Measurements from ENCODE around the gene ZNRD2. TPM values are rescaled to one million over a fixed set of nuclear protein-coding genes. Genes with fewer than 3 reads are reported as not detected.

ZNRD2 gene
- total RNA-seq, 1 experiment from 2014 or later, result 61.2 TPM

DNA sequence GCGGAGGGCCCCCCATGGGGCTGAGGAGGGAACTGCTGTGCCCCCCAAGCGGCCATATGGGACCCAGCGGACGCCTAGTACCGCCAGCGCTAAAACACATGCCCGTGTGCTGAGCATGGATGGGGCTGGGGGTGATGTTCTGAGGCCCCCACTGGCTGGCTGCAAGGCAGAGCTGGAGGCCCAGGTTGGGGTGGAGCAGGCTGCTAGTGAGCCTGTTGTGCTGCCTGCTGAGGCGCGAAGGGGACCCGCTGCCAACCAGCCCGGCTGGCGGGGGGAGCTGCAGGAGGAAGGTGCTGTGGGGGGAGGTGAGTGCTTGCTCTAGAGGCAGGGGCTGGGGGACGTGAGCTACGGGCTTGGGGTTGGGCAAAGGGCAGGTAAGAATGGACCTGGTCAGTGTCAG is 48.5 kb downstream of the ZNRD2 start:
- BruUV-seq (replicated peaks), result no TSS peak
- POLR2A ChIA-PET, result no interaction called here
- no peaks in the 10 kb centered on the region for H3K27me3 ChIP-seq (ENCODE audit: control insufficient read depth, insufficient read depth, low read length)
- CTCF ChIA-PET, result no interaction called here
- H3K4me1 ChIP-seq (ENCODE audit: control insufficient read depth, insufficient read depth, low read length), result peaks cover 11% of the 10 kb centered on the region
- no peak for DNase-seq (ENCODE audit: low read depth, low spot score)
- H3K27ac ChIP-seq (ENCODE audit: low read length), result no peak overlapping the region
- intact Hi-C loops (cut with micrococcal nuclease; ENCODE audit: unreplicated experiment), result no loop called here
- no peaks in the 10 kb centered on the region for H3K9me3 ChIP-seq (ENCODE audit: control insufficient read depth, insufficient read depth, low read depth, low read length)
- peaks cover 19% of the 10 kb centered on the region for H3K36me3 ChIP-seq (ENCODE audit: control insufficient read depth, insufficient read depth, low read length)
- in situ Hi-C loops (cut with HindIII; ENCODE audit: low pct_unique_long_range_greater_than_20kb, low sequenced_read_pairs), result no loop called here
- H3K4me3 ChIP-seq (ENCODE audit: low read depth in 2 of 2, low read length in 2 of 2), result no peak overlapping the region
- TF ChIP-seq SIN3A (IDR thresholded peaks at IDR 0.05; ENCODE audit: borderline replicate concordance, insufficient read depth, low read depth, low read length) (no peak), TCF7L2 (IDR thresholded peaks at IDR 0.05; ENCODE audit: low read depth, low read length) (no peak), POLR2AphosphoS5 (IDR thresholded peaks at IDR 0.05; ENCODE audit: low read depth, low read length) (no peak)
- TF ChIP-seq, protein P1, sequence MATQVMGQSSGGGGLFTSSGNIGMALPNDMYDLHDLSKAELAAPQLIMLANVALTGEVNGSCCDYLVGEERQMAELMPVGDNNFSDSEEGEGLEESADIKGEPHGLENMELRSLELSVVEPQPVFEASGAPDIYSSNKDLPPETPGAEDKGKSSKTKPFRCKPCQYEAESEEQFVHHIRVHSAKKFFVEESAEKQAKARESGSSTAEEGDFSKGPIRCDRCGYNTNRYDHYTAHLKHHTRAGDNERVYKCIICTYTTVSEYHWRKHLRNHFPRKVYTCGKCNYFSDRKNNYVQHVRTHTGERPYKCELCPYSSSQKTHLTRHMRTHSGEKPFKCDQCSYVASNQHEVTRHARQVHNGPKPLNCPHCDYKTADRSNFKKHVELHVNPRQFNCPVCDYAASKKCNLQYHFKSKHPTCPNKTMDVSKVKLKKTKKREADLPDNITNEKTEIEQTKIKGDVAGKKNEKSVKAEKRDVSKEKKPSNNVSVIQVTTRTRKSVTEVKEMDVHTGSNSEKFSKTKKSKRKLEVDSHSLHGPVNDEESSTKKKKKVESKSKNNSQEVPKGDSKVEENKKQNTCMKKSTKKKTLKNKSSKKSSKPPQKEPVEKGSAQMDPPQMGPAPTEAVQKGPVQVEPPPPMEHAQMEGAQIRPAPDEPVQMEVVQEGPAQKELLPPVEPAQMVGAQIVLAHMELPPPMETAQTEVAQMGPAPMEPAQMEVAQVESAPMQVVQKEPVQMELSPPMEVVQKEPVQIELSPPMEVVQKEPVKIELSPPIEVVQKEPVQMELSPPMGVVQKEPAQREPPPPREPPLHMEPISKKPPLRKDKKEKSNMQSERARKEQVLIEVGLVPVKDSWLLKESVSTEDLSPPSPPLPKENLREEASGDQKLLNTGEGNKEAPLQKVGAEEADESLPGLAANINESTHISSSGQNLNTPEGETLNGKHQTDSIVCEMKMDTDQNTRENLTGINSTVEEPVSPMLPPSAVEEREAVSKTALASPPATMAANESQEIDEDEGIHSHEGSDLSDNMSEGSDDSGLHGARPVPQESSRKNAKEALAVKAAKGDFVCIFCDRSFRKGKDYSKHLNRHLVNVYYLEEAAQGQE (IDR thresholded peaks at IDR 0.05; ENCODE audit: insufficient read depth in 1 of 2, low read depth in 2 of 2, low read length in 1 of 2), result no peak
- TF ChIP-seq, protein P2, sequence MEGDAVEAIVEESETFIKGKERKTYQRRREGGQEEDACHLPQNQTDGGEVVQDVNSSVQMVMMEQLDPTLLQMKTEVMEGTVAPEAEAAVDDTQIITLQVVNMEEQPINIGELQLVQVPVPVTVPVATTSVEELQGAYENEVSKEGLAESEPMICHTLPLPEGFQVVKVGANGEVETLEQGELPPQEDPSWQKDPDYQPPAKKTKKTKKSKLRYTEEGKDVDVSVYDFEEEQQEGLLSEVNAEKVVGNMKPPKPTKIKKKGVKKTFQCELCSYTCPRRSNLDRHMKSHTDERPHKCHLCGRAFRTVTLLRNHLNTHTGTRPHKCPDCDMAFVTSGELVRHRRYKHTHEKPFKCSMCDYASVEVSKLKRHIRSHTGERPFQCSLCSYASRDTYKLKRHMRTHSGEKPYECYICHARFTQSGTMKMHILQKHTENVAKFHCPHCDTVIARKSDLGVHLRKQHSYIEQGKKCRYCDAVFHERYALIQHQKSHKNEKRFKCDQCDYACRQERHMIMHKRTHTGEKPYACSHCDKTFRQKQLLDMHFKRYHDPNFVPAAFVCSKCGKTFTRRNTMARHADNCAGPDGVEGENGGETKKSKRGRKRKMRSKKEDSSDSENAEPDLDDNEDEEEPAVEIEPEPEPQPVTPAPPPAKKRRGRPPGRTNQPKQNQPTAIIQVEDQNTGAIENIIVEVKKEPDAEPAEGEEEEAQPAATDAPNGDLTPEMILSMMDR (IDR thresholded peaks at IDR 0.05), result no peak
- no peak for ATAC-seq

DNA sequence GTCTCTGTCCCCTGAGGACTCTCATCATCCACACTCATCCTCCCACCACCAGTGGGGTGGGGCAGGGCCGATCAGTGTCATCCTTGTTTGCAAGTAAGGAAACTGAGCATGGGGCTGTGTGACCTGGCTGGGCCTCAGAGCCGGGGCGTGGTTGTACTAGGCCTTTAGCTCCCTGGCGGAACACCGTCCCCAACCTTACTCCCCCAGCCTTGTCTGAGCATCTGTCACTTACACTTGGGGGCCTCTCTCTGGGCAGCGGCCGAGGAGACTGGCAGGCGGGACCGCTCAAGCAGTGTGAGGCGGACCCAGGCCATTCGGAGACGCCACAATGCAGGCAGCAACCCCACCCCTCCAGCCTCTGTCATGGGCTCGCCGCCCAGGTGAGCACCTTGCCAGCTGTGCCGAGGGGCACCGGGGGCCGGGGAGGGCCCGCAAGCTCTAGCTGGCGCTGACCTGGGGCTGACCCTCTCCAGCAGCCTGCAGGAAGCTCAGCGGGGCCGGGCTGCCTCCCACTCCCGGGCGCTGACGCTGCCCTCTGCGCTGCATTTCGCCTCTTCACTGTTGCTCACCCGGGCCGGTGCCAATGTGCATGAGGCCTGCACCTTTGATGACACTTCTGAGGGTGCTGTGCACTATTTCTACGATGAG is 49.1 kb downstream of the ZNRD2 start:
- peaks cover 11% of the 10 kb centered on the region for H3K4me1 ChIP-seq (ENCODE audit: control insufficient read depth, insufficient read depth, low read length)
- no peak overlapping the region for H3K4me3 ChIP-seq (ENCODE audit: low read depth in 2 of 2, low read length in 2 of 2)
- H3K36me3 ChIP-seq (ENCODE audit: control insufficient read depth, insufficient read depth, low read length), result peaks cover 19% of the 10 kb centered on the region
- H3K27ac ChIP-seq (ENCODE audit: low read length), result no peak overlapping the region
- in situ Hi-C loops (cut with HindIII; ENCODE audit: low pct_unique_long_range_greater_than_20kb, low sequenced_read_pairs) (no loop called here), intact Hi-C loops (cut with micrococcal nuclease; ENCODE audit: unreplicated experiment) (no loop called here)
- BruUV-seq (replicated peaks), result no TSS peak
- no peak; the same call in 1 of the 2 replicates for TF ChIP-seq POLR2AphosphoS5 (IDR thresholded peaks at IDR 0.05; ENCODE audit: low read depth, low read length)
- no peaks in the 10 kb centered on the region for H3K9me3 ChIP-seq (ENCODE audit: control insufficient read depth, insufficient read depth, low read depth, low read length)
- CTCF ChIA-PET, result no interaction called here
- ATAC-seq, result no peak
- DNase-seq (ENCODE audit: low read depth, low spot score), result no peak
- no peaks in the 10 kb centered on the region for H3K27me3 ChIP-seq (ENCODE audit: control insufficient read depth, insufficient read depth, low read length)
- POLR2A ChIA-PET, result no interaction called here

DNA sequence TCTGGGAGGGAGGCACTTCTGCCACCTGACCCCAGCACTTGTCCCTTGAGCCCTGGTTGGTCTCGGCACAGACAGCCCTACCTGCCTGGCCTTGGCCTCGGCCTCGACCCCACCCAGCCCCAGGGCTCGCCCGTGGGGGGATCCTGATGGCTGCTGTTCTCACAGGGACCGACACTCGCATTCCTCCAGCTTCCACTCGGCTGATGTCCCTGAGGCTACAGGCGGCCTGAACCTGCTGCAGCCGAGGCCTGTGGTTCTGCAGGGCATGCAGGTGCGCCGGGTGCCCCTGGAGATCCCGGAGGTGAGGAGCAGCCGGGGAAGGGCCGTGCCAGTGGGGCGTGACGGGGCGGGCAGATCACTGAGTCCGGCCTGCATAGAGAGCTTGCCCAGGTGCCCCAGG is 50.4 kb downstream of the ZNRD2 start:
- Histone ChIP-seq H3K27me3 (ENCODE audit: control insufficient read depth, insufficient read depth, low read length) (no peaks in the 10 kb centered on the region), H3K36me3 (ENCODE audit: control insufficient read depth, insufficient read depth, low read length) (peaks cover 19% of the 10 kb centered on the region), H3K4me3 (ENCODE audit: low read depth in 2 of 2, low read length in 2 of 2) (no peak overlapping the region), H3K4me1 (ENCODE audit: control insufficient read depth, insufficient read depth, low read length) (peaks cover 11% of the 10 kb centered on the region), H3K27ac (ENCODE audit: low read length) (no peak overlapping the region), H3K9me3 (ENCODE audit: control insufficient read depth, insufficient read depth, low read depth, low read length) (no peaks in the 10 kb centered on the region)
- TF ChIP-seq, protein P1 (IDR thresholded peaks at IDR 0.05; ENCODE audit: insufficient read depth in 1 of 2, low read depth in 2 of 2, low read length in 1 of 2), result no peak
- TF ChIP-seq POLR2AphosphoS5 (IDR thresholded peaks at IDR 0.05; ENCODE audit: low read depth, low read length) (no peak), SIN3A (IDR thresholded peaks at IDR 0.05; ENCODE audit: borderline replicate concordance, insufficient read depth, low read depth, low read length) (no peak), TCF7L2 (IDR thresholded peaks at IDR 0.05; ENCODE audit: low read depth, low read length) (no peak)
- TF ChIP-seq, protein P2 (IDR thresholded peaks at IDR 0.05), result no peak
- in situ Hi-C loops (cut with HindIII; ENCODE audit: low pct_unique_long_range_greater_than_20kb, low sequenced_read_pairs) (no loop called here), intact Hi-C loops (cut with micrococcal nuclease; ENCODE audit: unreplicated experiment) (no loop called here)
- ChIA-PET POLR2A (no interaction called here), CTCF (no interaction called here)
- DNase-seq (ENCODE audit: low read depth, low spot score) (no peak), ATAC-seq (no peak)
- no TSS peak for BruUV-seq (replicated peaks)
